HepG2 (cell line): ENCODE data around the gene ANKRD11. TPM values are rescaled to one million over a fixed set of nuclear protein-coding genes. Genes with fewer than 3 reads are reported as not detected.

Experiments
- KDM3A ChIP-seq: IDR thresholded peaks from 2 replicates; pipeline ENCODE4 v1.6.1; 2018; ENCODE audit warnings: low read depth, missing compliant biosample characterization
- KDM5A ChIP-seq: fragments of 200-600 bp; sonication (generic); IDR thresholded peaks from 2 replicates; pipeline ENCODE4 v1.7.0; 2018; ENCODE audit warnings: antibody characterized with exemption, mild to moderate bottlenecking, low read length, borderline replicate concordance
- NR2F1 ChIP-seq, 2 experiments: fragments of 450-650 bp in 1 of 2; formaldehyde crosslinking in 1 of 2; IDR thresholded peaks; 2 replicates each; pipeline versions ENCODE4 v1.5.0 to v1.6.1; 2016 to 2020; ENCODE audit warnings: mild to moderate bottlenecking in 1 of 2, missing compliant biosample characterization in 1 of 2, missing genetic modification reagents in 1 of 2, moderate library complexity in 1 of 2
- PAF1 ChIP-seq: IDR thresholded peaks from 2 replicates; pipeline ENCODE4 v1.6.1; 2016; ENCODE audit warnings: missing genetic modification reagents, missing compliant biosample characterization
- REPIN1 ChIP-seq: sonication (generic); formaldehyde crosslinking; IDR thresholded peaks from 2 replicates; pipeline ENCODE4 v1.8.0; 2022; ENCODE audit warnings: missing genetic modification reagents, low read depth, mild to moderate bottlenecking, borderline replicate concordance
- RERE ChIP-seq: IDR thresholded peaks from 2 replicates; pipeline ENCODE4 v1.6.1; 2016; ENCODE audit warnings: low read depth, missing genetic modification reagents, missing compliant biosample characterization
- ZNF274 ChIP-seq: sonication (generic); formaldehyde crosslinking; IDR thresholded peaks from 2 replicates; pipeline ENCODE4 v1.5.1; 2020; ENCODE audit warnings: mild to moderate bottlenecking, missing genetic modification reagents
- ZNF432 ChIP-seq: sonication (generic); formaldehyde crosslinking; IDR thresholded peaks from 2 replicates; pipeline ENCODE4 v1.5.0; 2020; ENCODE audit warnings: missing genetic modification reagents, mild to moderate bottlenecking, borderline replicate concordance
- ZNF660 ChIP-seq: sonication (generic); formaldehyde crosslinking; IDR thresholded peaks from 2 replicates; pipeline ENCODE4 v1.5.1; 2020; ENCODE audit warnings: mild to moderate bottlenecking, low read depth, missing genetic modification reagents, borderline replicate concordance
- ZNF75D ChIP-seq: sonication (generic); formaldehyde crosslinking; IDR thresholded peaks from 2 replicates; pipeline ENCODE4 v1.8.1; 2023; ENCODE audit warnings: missing genetic modification reagents, mild to moderate bottlenecking, borderline replicate concordance
- ZNF879 ChIP-seq: sonication (generic); formaldehyde crosslinking; IDR thresholded peaks from 2 replicates; pipeline ENCODE4 v1.8.1; 2023; ENCODE audit warnings: missing genetic modification reagents
- polyA plus RNA-seq, 8 experiments: library from polyadenylated mRNA; depleted of rRNA in 3 of 8; stranded (reverse) in 7 of 8; unstranded in 1 of 8; fragments of >200 nt; fragmentation: Illumina TruSeq in 4 of 8; extraction: Trizol in 4 of 8; gene quantifications; 2 replicates each; pipeline versions ENCODE4 v1.2.1 to v1.2.3, GENCODE V29; 2011 to 2016; ENCODE audit warnings: low read depth in 4 of 8, missing spikeins in 1 of 8, mixed read lengths in 1 of 8; ENCODE audit not compliant: insufficient read depth in 1 of 8
- total RNA-seq, 5 experiments: library from RNA; depleted of rRNA; stranded (reverse); fragments of >200 nt; fragmentation: Illumina TruSeq; extraction: Trizol; gene quantifications; 2 replicates each; pipeline ENCODE4 v1.2.3, GENCODE V29; 2016; ENCODE audit warnings: low read depth in 1 of 5
- TF ChIP-seq, protein P1 (sequence below): sonication (generic); formaldehyde crosslinking; IDR thresholded peaks from 2 replicates; pipeline ENCODE4 v1.8.1; 2023; ENCODE audit warnings: mild to moderate bottlenecking, missing genetic modification reagents, borderline replicate concordance
- TF ChIP-seq, protein P2 (sequence below): sonication (generic); formaldehyde crosslinking; IDR thresholded peaks from 2 replicates; pipeline ENCODE4 v1.4.0; 2020; ENCODE audit warnings: missing genetic modification reagents
- TF ChIP-seq, protein P3 (sequence below): sonication (generic); formaldehyde crosslinking; IDR thresholded peaks from 2 replicates; pipeline ENCODE4 v1.4.0; 2020; ENCODE audit warnings: mild to moderate bottlenecking, missing genetic modification reagents
- TF ChIP-seq, protein P4 (sequence below): sonication (generic); formaldehyde crosslinking; IDR thresholded peaks from 2 replicates; pipeline ENCODE4 v1.5.1; 2020; ENCODE audit warnings: missing genetic modification reagents, mild to moderate bottlenecking, borderline replicate concordance

The ANKRD11 gene
- total and polyA plus RNA-seq, 2 of the 13 experiments (the other 11 are each of a cell fraction or from before 2014, with no cell fraction given): 21.4 to 38.4 TPM

DNA sequence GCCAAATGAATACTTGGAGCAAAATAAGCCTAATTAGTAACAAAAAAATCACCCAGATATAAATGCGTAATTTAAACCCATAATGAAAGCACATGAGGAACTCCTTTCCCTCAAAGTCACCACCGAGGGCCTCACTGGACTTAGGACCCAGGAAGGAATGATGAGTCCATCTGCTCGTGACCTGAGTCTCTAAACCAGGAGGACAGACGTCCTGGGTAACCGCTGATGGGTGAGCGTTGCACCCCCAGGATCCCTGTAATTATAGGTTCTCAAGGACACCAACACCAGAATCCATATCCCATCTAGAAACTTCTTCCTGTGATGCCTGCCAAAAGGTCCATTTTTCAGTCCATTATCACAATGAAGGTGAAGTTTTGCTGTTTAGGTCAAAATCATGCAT lies 151.5 kb downstream of the ANKRD11 start (continued):
- no peak for TF ChIP-seq ZNF660
- no peak for TF ChIP-seq NR2F1 (CRISPR knock-in tag; IDR thresholded peaks at IDR 0.05)
- no peak for TF ChIP-seq PAF1 (CRISPR knock-in tag)
- TF ChIP-seq ZNF432 (CRISPR knock-in tag): no peak
- TF ChIP-seq KDM5A: no peak
- TF ChIP-seq REPIN1 (CRISPR knock-in tag): no peak
- TF ChIP-seq ZNF75D (CRISPR knock-in tag): no peak
- no peak for TF ChIP-seq ZNF879 (CRISPR knock-in tag)
- TF ChIP-seq, protein P1, sequence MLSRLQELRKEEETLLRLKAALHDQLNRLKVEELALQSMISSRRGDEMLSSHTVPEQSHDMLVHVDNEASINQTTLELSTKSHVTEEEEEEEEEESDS (CRISPR knock-in tag): no peak
- no peak for TF ChIP-seq RERE (CRISPR knock-in tag)
- TF ChIP-seq, protein P2, sequence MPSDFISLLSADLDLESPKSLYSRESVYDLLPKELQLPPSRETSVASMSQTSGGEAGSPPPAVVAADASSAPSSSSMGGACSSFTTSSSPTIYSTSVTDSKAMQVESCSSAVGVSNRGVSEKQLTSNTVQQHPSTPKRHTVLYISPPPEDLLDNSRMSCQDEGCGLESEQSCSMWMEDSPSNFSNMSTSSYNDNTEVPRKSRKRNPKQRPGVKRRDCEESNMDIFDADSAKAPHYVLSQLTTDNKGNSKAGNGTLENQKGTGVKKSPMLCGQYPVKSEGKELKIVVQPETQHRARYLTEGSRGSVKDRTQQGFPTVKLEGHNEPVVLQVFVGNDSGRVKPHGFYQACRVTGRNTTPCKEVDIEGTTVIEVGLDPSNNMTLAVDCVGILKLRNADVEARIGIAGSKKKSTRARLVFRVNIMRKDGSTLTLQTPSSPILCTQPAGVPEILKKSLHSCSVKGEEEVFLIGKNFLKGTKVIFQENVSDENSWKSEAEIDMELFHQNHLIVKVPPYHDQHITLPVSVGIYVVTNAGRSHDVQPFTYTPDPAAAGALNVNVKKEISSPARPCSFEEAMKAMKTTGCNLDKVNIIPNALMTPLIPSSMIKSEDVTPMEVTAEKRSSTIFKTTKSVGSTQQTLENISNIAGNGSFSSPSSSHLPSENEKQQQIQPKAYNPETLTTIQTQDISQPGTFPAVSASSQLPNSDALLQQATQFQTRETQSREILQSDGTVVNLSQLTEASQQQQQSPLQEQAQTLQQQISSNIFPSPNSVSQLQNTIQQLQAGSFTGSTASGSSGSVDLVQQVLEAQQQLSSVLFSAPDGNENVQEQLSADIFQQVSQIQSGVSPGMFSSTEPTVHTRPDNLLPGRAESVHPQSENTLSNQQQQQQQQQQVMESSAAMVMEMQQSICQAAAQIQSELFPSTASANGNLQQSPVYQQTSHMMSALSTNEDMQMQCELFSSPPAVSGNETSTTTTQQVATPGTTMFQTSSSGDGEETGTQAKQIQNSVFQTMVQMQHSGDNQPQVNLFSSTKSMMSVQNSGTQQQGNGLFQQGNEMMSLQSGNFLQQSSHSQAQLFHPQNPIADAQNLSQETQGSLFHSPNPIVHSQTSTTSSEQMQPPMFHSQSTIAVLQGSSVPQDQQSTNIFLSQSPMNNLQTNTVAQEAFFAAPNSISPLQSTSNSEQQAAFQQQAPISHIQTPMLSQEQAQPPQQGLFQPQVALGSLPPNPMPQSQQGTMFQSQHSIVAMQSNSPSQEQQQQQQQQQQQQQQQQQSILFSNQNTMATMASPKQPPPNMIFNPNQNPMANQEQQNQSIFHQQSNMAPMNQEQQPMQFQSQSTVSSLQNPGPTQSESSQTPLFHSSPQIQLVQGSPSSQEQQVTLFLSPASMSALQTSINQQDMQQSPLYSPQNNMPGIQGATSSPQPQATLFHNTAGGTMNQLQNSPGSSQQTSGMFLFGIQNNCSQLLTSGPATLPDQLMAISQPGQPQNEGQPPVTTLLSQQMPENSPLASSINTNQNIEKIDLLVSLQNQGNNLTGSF: no peak
- TF ChIP-seq, protein P3, sequence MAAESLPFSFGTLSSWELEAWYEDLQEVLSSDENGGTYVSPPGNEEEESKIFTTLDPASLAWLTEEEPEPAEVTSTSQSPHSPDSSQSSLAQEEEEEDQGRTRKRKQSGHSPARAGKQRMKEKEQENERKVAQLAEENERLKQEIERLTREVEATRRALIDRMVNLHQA (CRISPR knock-in tag): no peak
- TF ChIP-seq ZNF274 (CRISPR knock-in tag): no peak
- TF ChIP-seq KDM3A (CRISPR knock-in tag): no peak
- TF ChIP-seq, protein P4, sequence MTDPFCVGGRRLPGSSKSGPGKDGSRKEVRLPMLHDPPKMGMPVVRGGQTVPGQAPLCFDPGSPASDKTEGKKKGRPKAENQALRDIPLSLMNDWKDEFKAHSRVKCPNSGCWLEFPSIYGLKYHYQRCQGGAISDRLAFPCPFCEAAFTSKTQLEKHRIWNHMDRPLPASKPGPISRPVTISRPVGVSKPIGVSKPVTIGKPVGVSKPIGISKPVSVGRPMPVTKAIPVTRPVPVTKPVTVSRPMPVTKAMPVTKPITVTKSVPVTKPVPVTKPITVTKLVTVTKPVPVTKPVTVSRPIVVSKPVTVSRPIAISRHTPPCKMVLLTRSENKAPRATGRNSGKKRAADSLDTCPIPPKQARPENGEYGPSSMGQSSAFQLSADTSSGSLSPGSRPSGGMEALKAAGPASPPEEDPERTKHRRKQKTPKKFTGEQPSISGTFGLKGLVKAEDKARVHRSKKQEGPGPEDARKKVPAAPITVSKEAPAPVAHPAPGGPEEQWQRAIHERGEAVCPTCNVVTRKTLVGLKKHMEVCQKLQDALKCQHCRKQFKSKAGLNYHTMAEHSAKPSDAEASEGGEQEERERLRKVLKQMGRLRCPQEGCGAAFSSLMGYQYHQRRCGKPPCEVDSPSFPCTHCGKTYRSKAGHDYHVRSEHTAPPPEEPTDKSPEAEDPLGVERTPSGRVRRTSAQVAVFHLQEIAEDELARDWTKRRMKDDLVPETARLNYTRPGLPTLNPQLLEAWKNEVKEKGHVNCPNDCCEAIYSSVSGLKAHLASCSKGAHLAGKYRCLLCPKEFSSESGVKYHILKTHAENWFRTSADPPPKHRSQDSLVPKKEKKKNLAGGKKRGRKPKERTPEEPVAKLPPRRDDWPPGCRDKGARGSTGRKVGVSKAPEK: no peak
